Epithelial cell of esophagus (primary cell): ENCODE measurements around the gene DPP6.

Source experiments
- DNase-seq: peaks from one replicate; pipeline ENCODE4 v3.0.0; 2010; ENCODE audit warnings: low read depth
- H3K4me3 ChIP-seq: 2 replicates; pipeline ENCODE4 v1.5.1; 2011; ENCODE audit warnings: mild to moderate bottlenecking, low read length, control low read depth
- CTCF ChIP-seq: IDR thresholded peaks from 2 replicates; pipeline ENCODE4 v1.5.1; 2011; ENCODE audit warnings: low read depth, mild to moderate bottlenecking, low read length, control low read depth, inconsistent platforms; ENCODE audit not compliant: insufficient read depth; ENCODE audit errors: missing control alignments

Gene DPP6

GRCh38 chr7:154576604-154577003, 524.4 kb downstream of the DPP6 start:
- no peak for DNase-seq
- no peak for TF ChIP-seq CTCF
- no peak overlapping the region for H3K4me3 ChIP-seq

- DNase-seq: no peak
Measured at GRCh38 chr7:154577141-154577873, 525.1 kb downstream of the DPP6 start.

GRCh38 chr7:154578336-154578735, 526.1 kb downstream of the DPP6 start:
- no peak overlapping the region for H3K4me3 ChIP-seq
- no peak for TF ChIP-seq CTCF
- no peak for DNase-seq

More at GRCh38 chr7:154577141-154577873, 525.1 kb downstream of the DPP6 start:
- no peak overlapping the region for H3K4me3 ChIP-seq
- TF ChIP-seq CTCF: no peak

GRCh38 chr7:154579711-154580110, 527.5 kb downstream of the DPP6 start:
- DNase-seq: no peak
- no peak for TF ChIP-seq CTCF
- H3K4me3 ChIP-seq: no peak overlapping the region

GRCh38 chr7:154581251-154581890, 529.2 kb downstream of the DPP6 start:
- H3K4me3 ChIP-seq: no peak overlapping the region
- TF ChIP-seq CTCF: no peak
- DNase-seq: no peak

- DNase-seq: no peak
- H3K4me3 ChIP-seq: no peak overlapping the region
- no peak for TF ChIP-seq CTCF
Measured at GRCh38 chr7:154583454-154583853, 531.3 kb downstream of the DPP6 start.
